T-helper 17 cell (primary cell): ENCODE results near the gene D2HGDH. TPM values are rescaled to one million over a fixed set of nuclear protein-coding genes. Genes with fewer than 3 reads are reported as not detected.
A peak's percentile ranks its signal among the peaks of the same experiment; 100 is the strongest.
"Not testable (repeated sequence)": the region's sequence is repeated elsewhere in the genome, so short reads cannot be mapped to it uniquely, and the experiment has no call there.

Source experiments
- ATAC-seq: fragments of 150-1000 bp; cut with Tn5 transposase; 2 replicates; pipeline ENCODE4 v1.10.0; 2021; ENCODE audit warnings: mild to moderate bottlenecking, moderate library complexity
- DNase-seq, 3 donors: peaks; one replicate each; pipeline versions ENCODE4 v3.0.0 to v3.0.0-alpha.2; 2020 to 2021
- H3K9me3 ChIP-seq: one replicate; pipeline ENCODE4 v1.7.0; 2013; ENCODE audit warnings: low read length, mild to moderate bottlenecking; ENCODE audit not compliant: control insufficient read depth, poor library complexity, severe bottlenecking
- H3K27ac Mint-ChIP-seq: one replicate; pipeline ENCODE4 v1.8.0; 2022; ENCODE audit warnings: mild to moderate bottlenecking, moderate library complexity, mixed read lengths
- H3K27me3 Mint-ChIP-seq: one replicate; pipeline ENCODE4 v1.8.0; 2022; ENCODE audit warnings: mixed read lengths
- H3K36me3 Mint-ChIP-seq: one replicate; pipeline ENCODE4 v1.8.0; 2022; ENCODE audit warnings: low read depth, mixed read lengths
- H3K4me1 Mint-ChIP-seq: one replicate; pipeline ENCODE4 v1.8.0; 2022; ENCODE audit warnings: mild to moderate bottlenecking, mixed read lengths
- H3K4me3 Mint-ChIP-seq: one replicate; pipeline ENCODE4 v1.8.0; 2022; ENCODE audit warnings: mild to moderate bottlenecking, moderate library complexity, mixed read lengths
- total RNA-seq, 4 donors: library from RNA in 2 of 4; stranded (reverse) in 2 of 4; gene quantifications; one replicate each; pipeline ENCODE4 v1.2.3 and lab custom pipeline; 2022 to 2026

D2HGDH gene
- total RNA-seq, 2 donors from 2014 or later, result 28.0 to 32.6 TPM

DNA sequence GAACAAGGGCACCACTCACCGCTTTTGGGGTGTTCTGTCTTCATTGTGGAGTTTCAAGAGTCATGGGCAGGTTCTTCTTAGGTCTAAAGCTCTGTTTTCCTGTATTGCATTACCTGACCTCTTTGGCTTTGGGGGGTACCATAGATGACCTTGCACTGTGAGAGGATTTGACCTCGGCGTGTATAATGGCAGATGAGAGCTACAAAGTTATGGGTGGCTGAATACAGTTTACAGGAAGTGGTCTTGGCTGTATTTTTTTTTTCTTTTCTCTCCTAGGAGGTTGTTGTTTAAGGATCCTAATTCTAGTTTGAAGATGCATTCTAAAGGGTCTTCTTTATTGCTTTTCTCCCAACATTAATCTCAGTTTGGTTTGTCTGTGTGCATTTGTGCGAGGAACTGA is 53.7 kb downstream of the D2HGDH start:
- no peaks in the 10 kb centered on the region for H3K9me3 ChIP-seq
- Mint-ChIP-seq H3K4me1 (peaks cover 10% of the 10 kb centered on the region), H3K4me3 (no peak overlapping the region), H3K27me3 (no peaks in the 10 kb centered on the region), H3K36me3 (no peaks in the 10 kb centered on the region), H3K27ac (peak overlapping the region; percentile 54)
- no peak for DNase-seq
- ATAC-seq, result no peak

DNA sequence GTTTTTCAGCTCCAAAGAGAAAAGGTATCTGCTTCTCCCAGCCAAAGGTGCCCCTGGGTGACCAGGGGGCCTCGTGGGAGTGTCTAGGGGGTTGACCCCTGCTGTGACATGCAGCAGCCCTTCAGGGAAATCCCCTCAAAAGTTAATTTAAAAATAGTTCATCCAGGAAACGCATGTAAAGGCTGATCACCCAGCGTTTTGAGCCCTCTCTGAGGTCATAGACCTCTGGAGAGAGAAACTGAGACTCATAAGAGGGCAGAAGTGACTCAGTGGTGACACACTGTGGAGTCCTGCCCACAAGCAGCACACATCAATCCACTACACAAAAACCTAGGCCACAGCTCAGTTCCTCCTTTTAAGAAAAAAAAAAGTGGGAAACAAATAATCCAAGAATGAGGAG is 54.1 kb downstream of the D2HGDH start:
- ATAC-seq (peak; percentile 52), DNase-seq (no peak)
- no peak overlapping the region for H3K4me3 Mint-ChIP-seq
- H3K27me3 Mint-ChIP-seq, result no peaks in the 10 kb centered on the region
- peaks cover 10% of the 10 kb centered on the region for H3K4me1 Mint-ChIP-seq
- H3K36me3 Mint-ChIP-seq, result no peaks in the 10 kb centered on the region
- no peaks in the 10 kb centered on the region for H3K9me3 ChIP-seq
- H3K27ac Mint-ChIP-seq, result peak overlapping the region; percentile 54

- not testable (repeated sequence) for H3K36me3 Mint-ChIP-seq, ATAC-seq, H3K27me3 Mint-ChIP-seq, H3K4me3 Mint-ChIP-seq, DNase-seq, H3K9me3 ChIP-seq
- Mint-ChIP-seq H3K27ac (peak overlapping the region; percentile 1), H3K4me1 (peaks cover 12% of the 10 kb centered on the region)
Observed at GRCh38 chr2:241791385-241791784, 57.0 kb downstream of the D2HGDH start.

DNA sequence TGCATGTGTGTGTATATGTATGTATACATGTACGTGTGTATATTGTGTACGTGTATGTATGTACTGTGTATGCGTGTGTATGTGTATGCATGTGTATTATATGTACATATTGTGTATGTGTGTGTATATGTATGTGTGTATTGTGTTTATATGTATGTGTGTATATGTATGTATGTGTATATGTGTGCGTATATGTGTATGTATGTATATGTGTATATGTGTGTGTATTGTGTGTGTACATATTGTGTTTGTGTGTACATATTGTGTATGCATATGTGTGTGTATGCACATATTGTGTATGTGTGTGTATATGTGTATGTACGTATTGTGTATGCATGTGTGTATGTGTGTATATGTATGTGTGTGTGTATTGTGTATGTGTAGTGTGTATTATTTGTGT is 59.0 kb downstream of the D2HGDH start:
- DNase-seq (no peak), ATAC-seq (no peak)
- Mint-ChIP-seq H3K4me3 (no peak overlapping the region), H3K36me3 (no peaks in the 10 kb centered on the region), H3K4me1 (peaks cover 6% of the 10 kb centered on the region), H3K27ac (no peak overlapping the region), H3K27me3 (no peaks in the 10 kb centered on the region)
- H3K9me3 ChIP-seq, result no peaks in the 10 kb centered on the region

DNA sequence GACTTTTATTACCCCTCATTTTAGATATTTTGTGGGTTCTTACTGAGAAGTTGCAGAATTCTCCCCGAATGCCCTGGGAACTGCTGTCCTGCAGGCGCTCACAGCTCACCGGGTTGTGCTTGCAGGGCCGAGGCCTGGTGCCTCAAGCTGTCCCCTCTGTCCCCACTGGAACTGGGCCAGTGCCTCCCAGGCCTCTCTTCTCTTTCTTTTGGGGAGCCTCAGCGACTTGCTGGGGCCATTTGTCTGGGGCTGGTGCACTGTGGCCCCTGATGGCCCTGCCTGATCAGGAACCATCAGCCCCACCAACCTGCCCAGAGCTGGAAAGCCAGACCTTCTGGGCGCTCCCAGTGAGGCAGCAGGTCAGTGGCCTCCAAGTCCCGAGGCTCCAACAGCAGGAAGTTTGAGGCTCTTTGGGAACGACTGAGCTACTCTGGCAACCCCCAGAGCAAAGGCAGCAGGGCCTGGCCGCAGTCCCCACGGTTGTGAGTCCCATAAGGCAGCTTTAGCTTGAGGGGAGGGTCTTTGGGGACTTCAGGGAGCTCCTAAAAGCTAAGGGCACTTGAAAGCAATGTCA is 59.9 kb downstream of the D2HGDH start:
- no peaks in the 10 kb centered on the region for H3K9me3 ChIP-seq
- Mint-ChIP-seq H3K27ac (no peak overlapping the region), H3K27me3 (no peaks in the 10 kb centered on the region), H3K4me3 (no peak overlapping the region), H3K36me3 (no peaks in the 10 kb centered on the region), H3K4me1 (peaks cover 2% of the 10 kb centered on the region)
- ATAC-seq (no peak), DNase-seq (no peak)

DNA sequence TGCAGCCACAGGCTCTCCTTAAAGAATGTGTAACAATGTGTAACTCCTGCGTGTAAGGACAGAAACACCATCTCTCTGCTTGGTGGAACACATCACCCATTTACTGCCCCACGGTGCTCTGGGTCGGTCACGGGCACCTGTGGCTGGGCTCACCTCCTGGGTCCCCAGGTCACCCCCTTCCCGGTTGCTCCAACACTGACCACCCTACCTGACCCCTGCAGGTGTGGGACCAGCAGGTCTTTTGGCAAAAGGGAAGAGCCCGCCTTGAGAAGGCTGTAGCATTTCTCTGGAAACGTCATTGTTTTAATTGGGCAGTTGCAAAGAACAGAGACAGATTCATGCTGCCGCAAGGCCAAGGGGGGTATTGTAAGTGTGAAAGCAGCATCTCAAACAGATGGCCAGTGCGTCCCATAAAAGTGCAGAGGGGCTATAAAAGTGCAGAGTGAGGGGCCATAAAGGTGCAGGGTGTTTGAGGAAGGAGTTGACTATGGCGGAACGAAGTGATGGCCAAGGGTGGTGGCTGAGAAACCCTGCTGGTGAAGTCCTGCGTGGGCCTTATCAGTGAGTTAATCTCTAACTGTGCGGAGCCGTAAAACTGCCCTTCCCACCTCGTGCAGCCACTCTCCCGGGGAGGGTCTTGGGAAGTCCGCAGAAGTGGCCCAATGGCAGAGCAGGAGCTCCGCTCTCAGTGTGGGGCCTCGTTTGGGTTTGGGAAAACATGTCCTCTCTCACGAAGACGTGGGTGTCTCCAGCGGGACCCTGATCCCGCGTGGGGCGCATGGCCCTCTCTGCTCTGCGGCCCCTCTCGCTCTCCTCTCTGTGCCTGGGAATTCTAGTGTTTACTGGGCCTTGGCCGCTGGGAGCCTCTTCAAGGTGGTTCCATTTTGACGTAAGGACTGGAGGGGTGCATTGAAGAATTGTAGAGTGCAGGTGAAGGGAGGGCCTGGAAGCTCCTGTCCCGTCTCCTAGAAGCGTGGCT is 60.9 kb downstream of the D2HGDH start:
- DNase-seq (no peak), ATAC-seq (no peak)
- no peaks in the 10 kb centered on the region for H3K27me3 Mint-ChIP-seq
- peaks cover 2% of the 10 kb centered on the region for H3K4me1 Mint-ChIP-seq
- H3K4me3 Mint-ChIP-seq, result no peak overlapping the region
- H3K36me3 Mint-ChIP-seq, result no peaks in the 10 kb centered on the region
- H3K9me3 ChIP-seq, result no peaks in the 10 kb centered on the region
- no peak overlapping the region for H3K27ac Mint-ChIP-seq

DNA sequence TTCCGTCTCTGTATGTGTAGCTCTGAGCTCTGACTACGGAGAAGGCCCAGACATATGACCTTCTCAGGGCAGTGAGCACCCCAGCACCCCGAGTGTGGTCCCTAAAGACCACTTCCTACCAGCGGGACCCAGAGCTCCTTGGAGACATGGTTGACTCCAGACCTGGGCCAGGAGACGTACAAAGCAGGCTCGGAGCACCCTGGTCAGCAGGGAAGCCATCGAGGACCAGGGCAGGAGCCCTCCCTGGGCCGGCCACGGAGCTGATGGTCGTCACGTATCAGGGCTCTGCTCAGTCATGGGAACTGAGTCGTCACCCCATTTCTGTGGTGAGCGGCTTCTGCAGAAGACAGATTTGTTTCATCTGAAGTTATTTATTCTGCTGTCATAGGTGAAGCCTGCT is 61.8 kb downstream of the D2HGDH start:
- no peak overlapping the region for H3K27ac Mint-ChIP-seq
- DNase-seq (no peak), ATAC-seq (no peak)
- no peaks in the 10 kb centered on the region for H3K9me3 ChIP-seq
- no peaks in the 10 kb centered on the region for H3K36me3 Mint-ChIP-seq
- H3K27me3 Mint-ChIP-seq, result no peaks in the 10 kb centered on the region
- H3K4me3 Mint-ChIP-seq, result no peak overlapping the region
- H3K4me1 Mint-ChIP-seq, result peaks cover 2% of the 10 kb centered on the region

DNA sequence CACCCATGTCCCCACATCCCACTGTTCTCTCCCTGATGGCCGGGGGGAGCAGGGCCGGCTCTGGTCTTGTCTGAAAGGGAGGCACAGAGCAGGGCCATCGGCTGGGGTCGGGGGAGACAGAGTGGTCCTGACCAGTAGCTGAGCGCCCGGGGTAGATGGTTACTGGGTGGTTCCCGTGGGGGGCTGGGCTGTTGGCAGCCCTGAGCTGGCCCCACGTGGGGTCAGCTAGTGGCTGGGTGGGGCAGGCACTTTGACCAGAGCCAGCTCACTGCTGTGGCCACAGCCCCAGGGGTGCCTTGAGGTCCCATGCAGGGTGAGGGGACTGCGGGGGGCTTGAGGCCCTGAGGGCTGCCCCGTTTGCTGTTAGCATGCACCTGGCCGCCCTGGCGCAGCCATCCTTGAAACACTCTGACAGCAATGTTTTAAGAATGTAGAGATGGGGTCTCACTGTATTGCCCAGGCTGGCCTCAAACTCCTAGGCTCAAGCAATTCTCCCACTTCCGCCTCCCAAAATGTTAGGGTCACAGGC is 62.2 kb downstream of the D2HGDH start:
- DNase-seq, result peak in 1 of 3 donors; percentile 6
- Mint-ChIP-seq H3K4me3 (no peak overlapping the region), H3K4me1 (peaks cover 2% of the 10 kb centered on the region), H3K36me3 (no peaks in the 10 kb centered on the region), H3K27me3 (no peaks in the 10 kb centered on the region), H3K27ac (no peak overlapping the region)
- ATAC-seq, result no peak
- H3K9me3 ChIP-seq, result no peaks in the 10 kb centered on the region

GRCh38 chr2:241797441-241798080 is 63.1 kb downstream of the D2HGDH start:
- ATAC-seq (no peak), DNase-seq (peak in 1 of 3 donors; percentile 6)
- Mint-ChIP-seq H3K4me3 (no peak overlapping the region), H3K36me3 (no peaks in the 10 kb centered on the region), H3K27ac (no peak overlapping the region), H3K27me3 (no peaks in the 10 kb centered on the region), H3K4me1 (peaks cover 2% of the 10 kb centered on the region)
- H3K9me3 ChIP-seq, result no peaks in the 10 kb centered on the region

GRCh38 chr2:241798081-241798630 is 63.7 kb downstream of the D2HGDH start:
- no peak overlapping the region for H3K27ac Mint-ChIP-seq
- ATAC-seq, result no peak
- H3K36me3 Mint-ChIP-seq, result no peaks in the 10 kb centered on the region
- no peaks in the 10 kb centered on the region for H3K27me3 Mint-ChIP-seq
- no peak for DNase-seq
- H3K4me3 Mint-ChIP-seq, result no peak overlapping the region
- peaks cover 2% of the 10 kb centered on the region for H3K4me1 Mint-ChIP-seq
- H3K9me3 ChIP-seq, result no peaks in the 10 kb centered on the region

DNA sequence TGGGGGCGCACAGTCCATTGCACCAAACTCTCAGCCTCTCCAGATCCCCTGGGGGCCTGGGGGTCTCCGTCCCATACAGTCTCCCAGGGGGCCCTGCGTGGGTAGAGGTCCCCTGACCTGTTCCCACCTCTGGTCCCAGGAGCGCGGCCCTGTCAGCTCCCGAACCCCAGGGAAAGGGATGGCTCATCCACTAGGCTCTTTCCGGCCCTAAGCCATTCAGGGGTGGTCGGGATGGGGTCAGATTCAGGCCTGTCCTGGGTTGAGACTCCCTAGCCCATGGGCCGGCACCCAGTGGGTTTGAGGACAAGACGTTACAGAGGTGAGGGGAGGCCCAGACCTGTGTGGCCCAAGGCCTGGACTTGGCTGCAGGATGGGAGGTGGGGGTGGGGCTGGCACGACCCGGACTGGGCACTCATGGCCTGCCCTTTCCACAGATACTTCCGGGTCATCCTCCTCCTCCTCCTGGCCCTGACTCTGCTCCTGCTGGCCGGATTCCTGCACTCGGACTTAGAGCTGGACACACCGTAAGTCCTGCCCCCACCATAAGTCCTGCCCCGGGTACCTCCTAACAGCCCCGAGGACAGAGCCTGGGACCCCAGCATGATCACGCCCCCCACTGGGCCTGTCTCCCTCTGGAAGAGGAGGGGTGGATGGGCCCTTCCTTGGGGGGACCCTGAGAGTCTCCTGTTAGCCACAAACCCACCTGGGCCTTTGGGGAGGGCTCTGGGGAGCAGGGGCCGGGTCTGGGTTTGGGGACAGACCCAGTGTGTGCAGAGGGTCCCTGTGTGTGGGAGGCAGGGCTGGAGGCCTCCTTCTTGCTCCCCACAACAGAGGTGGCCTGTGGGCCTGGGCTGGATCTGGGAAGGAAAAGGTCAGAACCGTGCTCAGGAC is 64.4 kb downstream of the D2HGDH start:
- Mint-ChIP-seq H3K36me3 (no peaks in the 10 kb centered on the region), H3K27ac (no peak overlapping the region), H3K4me3 (no peak overlapping the region), H3K27me3 (no peaks in the 10 kb centered on the region), H3K4me1 (peaks cover 4% of the 10 kb centered on the region)
- DNase-seq (no peak), ATAC-seq (no peak)
- H3K9me3 ChIP-seq, result no peaks in the 10 kb centered on the region

- DNase-seq (no peak), ATAC-seq (no peak)
- no peaks in the 10 kb centered on the region for H3K9me3 ChIP-seq
- H3K27ac Mint-ChIP-seq, result no peak overlapping the region
- no peaks in the 10 kb centered on the region for H3K27me3 Mint-ChIP-seq
- no peak overlapping the region for H3K4me3 Mint-ChIP-seq
- peaks cover 6% of the 10 kb centered on the region for H3K4me1 Mint-ChIP-seq
- H3K36me3 Mint-ChIP-seq, result no peaks in the 10 kb centered on the region
Observed at GRCh38 chr2:241799522-241800197, 65.2 kb downstream of the D2HGDH start.
